ENCODE measurements around the gene ILRUN. TPM values are rescaled to one million over a fixed set of nuclear protein-coding genes. Genes with fewer than 3 reads are reported as not detected.
A peak's percentile ranks its signal among the peaks of the same experiment; 100 is the strongest.

The ILRUN gene
- total and polyA plus RNA-seq, 9 of the 15 experiments (the other 6 are each of a cell fraction or from before 2014, with no cell fraction given): 24.9 to 78.9 (median 53.4) TPM

DNA sequence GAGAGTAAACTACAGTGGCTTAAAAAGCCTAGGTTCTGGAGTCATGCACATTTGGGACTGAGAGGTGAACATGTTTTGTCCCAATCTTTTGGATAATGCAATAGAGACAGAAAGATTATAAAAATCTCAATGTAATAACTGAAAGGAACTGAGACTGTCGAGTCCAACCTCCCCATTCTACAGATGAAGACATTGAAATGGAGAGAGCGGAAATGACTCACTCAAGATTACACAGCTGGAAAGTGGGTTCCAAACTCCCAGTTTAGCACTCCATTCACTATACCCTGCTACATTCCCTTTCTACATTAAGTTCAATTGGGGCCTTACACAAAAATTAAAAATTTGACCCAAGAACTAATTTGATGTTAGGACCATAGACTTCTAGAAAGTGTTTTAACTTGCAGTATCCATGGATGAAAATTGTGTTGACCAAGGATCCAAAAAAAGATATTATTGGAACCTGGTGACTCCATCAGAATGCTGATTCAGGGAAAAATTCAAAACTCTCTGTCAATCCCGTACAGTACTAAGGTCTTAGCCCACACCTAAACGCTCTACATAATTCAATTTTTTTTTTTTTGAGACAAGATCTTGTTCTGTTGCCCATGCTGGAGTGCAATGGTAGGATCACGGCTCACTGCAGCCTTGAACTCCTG lies 1.5 kb upstream of the ILRUN start (continued):
- 0 out of 2 replicates have a peak, but pooled peaks have one; percentile 18 for TF ChIP-seq ZNF766 (CRISPR knock-in tag; conservative IDR thresholded peaks at IDR 0.05)
- no peak for TF ChIP-seq ARID4B (CRISPR knock-in tag; IDR thresholded peaks at IDR 0.05)
- TF ChIP-seq SMAD4 (CRISPR knock-in tag; conservative IDR thresholded peaks at IDR 0.05): no peak
- TF ChIP-seq ATF7 (IDR thresholded peaks at IDR 0.05): 0 out of 2 replicates have a peak, but pooled peaks have one; percentile 23
- TF ChIP-seq, protein P1, sequence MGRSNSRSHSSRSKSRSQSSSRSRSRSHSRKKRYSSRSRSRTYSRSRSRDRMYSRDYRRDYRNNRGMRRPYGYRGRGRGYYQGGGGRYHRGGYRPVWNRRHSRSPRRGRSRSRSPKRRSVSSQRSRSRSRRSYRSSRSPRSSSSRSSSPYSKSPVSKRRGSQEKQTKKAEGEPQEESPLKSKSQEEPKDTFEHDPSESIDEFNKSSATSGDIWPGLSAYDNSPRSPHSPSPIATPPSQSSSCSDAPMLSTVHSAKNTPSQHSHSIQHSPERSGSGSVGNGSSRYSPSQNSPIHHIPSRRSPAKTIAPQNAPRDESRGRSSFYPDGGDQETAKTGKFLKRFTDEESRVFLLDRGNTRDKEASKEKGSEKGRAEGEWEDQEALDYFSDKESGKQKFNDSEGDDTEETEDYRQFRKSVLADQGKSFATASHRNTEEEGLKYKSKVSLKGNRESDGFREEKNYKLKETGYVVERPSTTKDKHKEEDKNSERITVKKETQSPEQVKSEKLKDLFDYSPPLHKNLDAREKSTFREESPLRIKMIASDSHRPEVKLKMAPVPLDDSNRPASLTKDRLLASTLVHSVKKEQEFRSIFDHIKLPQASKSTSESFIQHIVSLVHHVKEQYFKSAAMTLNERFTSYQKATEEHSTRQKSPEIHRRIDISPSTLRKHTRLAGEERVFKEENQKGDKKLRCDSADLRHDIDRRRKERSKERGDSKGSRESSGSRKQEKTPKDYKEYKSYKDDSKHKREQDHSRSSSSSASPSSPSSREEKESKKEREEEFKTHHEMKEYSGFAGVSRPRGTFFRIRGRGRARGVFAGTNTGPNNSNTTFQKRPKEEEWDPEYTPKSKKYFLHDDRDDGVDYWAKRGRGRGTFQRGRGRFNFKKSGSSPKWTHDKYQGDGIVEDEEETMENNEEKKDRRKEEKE (IDR thresholded peaks at IDR 0.05; ENCODE audit: borderline replicate concordance in 1 of 2, control insufficient read depth in 1 of 2, low read depth in 2 of 2, low read length in 1 of 2): no peak
- TF ChIP-seq ZNF639 (CRISPR knock-in tag; conservative IDR thresholded peaks at IDR 0.05 in 1 of 2, IDR thresholded peaks at IDR 0.05 in 1 of 2): no peak
- peak; percentile 67 to 76; a peak in 3 of 4 replicates for TF ChIP-seq KDM1A (IDR thresholded peaks at IDR 0.05)
- TF ChIP-seq ZNF511 (CRISPR knock-in tag; IDR thresholded peaks at IDR 0.05): no peak
- peak; percentile 43 for TF ChIP-seq FOS (IDR thresholded peaks at IDR 0.05; ENCODE audit: extremely low read depth, insufficient read length)
- no peak for TF ChIP-seq NFYB (IDR thresholded peaks at IDR 0.05; ENCODE audit: extremely low read depth, insufficient read length)
- no peak for TF ChIP-seq CBX1 (IDR thresholded peaks at IDR 0.05; ENCODE audit: low read depth)
- TF ChIP-seq TOE1 (IDR thresholded peaks at IDR 0.05; ENCODE audit: borderline replicate concordance): no peak
- no peak for TF ChIP-seq TOE1 (CRISPR knock-in tag; IDR thresholded peaks at IDR 0.05; ENCODE audit: borderline replicate concordance, low read depth)
- TF ChIP-seq MNT (conservative IDR thresholded peaks at IDR 0.05): no peak

Data from K562 (cell line).